GM18499 (cell line): Measurements from ENCODE around the gene ACSM5.

ENCODE experiments used
- ATAC-seq: cut with Tn5 transposase; IDR thresholded peaks from one replicate; pipeline ENCODE4 v1.9.1; 2021; ENCODE audit warnings: moderate number of reproducible peaks; ENCODE audit not compliant: insufficient read depth, unreplicated experiment

Gene ACSM5

GRCh38 chr16:20409398-20410120 is at the start of gene ACSM5:
TSS of gene ACSM5 (plus strand) at chr16:20409534. CDS start at chr16:20411485, 1,951 bp downstream.
- ATAC-seq = peak; percentile 36

GRCh38 chr16:20359997-20360396 is 49.3 kb upstream of the ACSM5 start:
- ATAC-seq = no peak

- no peak for ATAC-seq
Observed at GRCh38 chr16:20363191-20363590, 46.1 kb upstream of the ACSM5 start.

GRCh38 chr16:20364051-20364450 is 45.3 kb upstream of the ACSM5 start:
- ATAC-seq = no peak

GRCh38 chr16:20369452-20370054 is 39.8 kb upstream of the ACSM5 start:
- ATAC-seq = no peak

GRCh38 chr16:20372701-20373100 is 36.6 kb upstream of the ACSM5 start:
- no peak for ATAC-seq

- ATAC-seq = no peak
Observed at GRCh38 chr16:20377181-20377580, 32.2 kb upstream of the ACSM5 start.

GRCh38 chr16:20380782-20381181 is 28.6 kb upstream of the ACSM5 start:
- ATAC-seq = no peak

- no peak for ATAC-seq
Observed at GRCh38 chr16:20382202-20382948, 27.0 kb upstream of the ACSM5 start.

GRCh38 chr16:20383106-20384029 is 26.0 kb upstream of the ACSM5 start:
- no peak for ATAC-seq

- ATAC-seq = no peak
Observed at GRCh38 chr16:20385844-20386832, 23.2 kb upstream of the ACSM5 start.

- ATAC-seq = no peak
Observed at GRCh38 chr16:20387978-20388377, 21.4 kb upstream of the ACSM5 start.

- ATAC-seq = no peak
Observed at GRCh38 chr16:20388854-20389253, 20.5 kb upstream of the ACSM5 start.

GRCh38 chr16:20391045-20391444 is 18.3 kb upstream of the ACSM5 start:
- no peak for ATAC-seq

- ATAC-seq = no peak
Observed at GRCh38 chr16:20393801-20394577, 15.3 kb upstream of the ACSM5 start.

GRCh38 chr16:20395946-20396345 is 13.4 kb upstream of the ACSM5 start:
- ATAC-seq = no peak

- no peak for ATAC-seq
Observed at GRCh38 chr16:20396846-20397467, 12.4 kb upstream of the ACSM5 start.

- ATAC-seq = no peak
Observed at GRCh38 chr16:20397468-20398074, 11.8 kb upstream of the ACSM5 start.
